ENCODE data around the gene PLCL2. TPM values are rescaled to one million over a fixed set of nuclear protein-coding genes. Genes with fewer than 3 reads are reported as not detected.
"Not testable (repeated sequence)": the region's sequence is repeated elsewhere in the genome, so short reads cannot be mapped to it uniquely, and the experiment has no call there.

PLCL2 gene
- polyA plus RNA-seq, 2 of the 4 experiments (the other 2 are of a cell fraction), result 2.1 to 3.0 TPM

DNA sequence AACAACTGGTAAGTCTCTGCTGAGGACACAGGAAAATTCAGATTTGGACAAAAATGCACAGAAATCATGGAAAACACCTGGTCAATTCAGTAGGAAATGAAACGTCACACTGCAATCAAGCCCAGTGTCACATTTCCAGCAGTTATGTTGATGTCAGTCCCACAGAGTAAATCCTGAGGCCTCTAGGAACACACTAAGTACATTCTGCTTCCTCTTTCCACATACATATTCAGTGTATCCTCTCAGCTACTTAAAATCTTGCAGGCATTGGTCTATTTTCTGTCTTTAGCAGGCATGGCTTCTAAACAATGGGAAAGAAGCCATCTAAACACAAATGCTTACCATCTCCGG lies 207.8 kb downstream of the PLCL2 start:
- FAIRE-seq (no peak), ATAC-seq (no peak; a peak in 1 of 6 replicates), DNase-seq (ENCODE audit: low read depth in 1 of 2, low spot score in 1 of 2) (no peak)
- H3K4me3 ChIP-seq, result no peak overlapping the region
- ChIA-PET POLR2A (no interaction called here), CTCF (no interaction called here)
- TF ChIP-seq KDM5A (IDR thresholded peaks at IDR 0.05), result no peak
- no peak for TF ChIP-seq CEBPB (IDR thresholded peaks at IDR 0.05)
- no peak overlapping the region for H3K27ac ChIP-seq
- no peak overlapping the region for H3K4me2 ChIP-seq
- H3K9me3 ChIP-seq, result no peaks in the 10 kb centered on the region
- 92% methylated on average over 2 of the region's 2 CpGs for WGBS (ENCODE audit: missing lambda C conversion rate)
- no peaks in the 10 kb centered on the region for H3K4me1 ChIP-seq

GRCh38 chr3:17094551-17094950 lies 209.8 kb downstream of the PLCL2 start:
- H3K4me2 ChIP-seq, result no peak overlapping the region
- H3K4me1 ChIP-seq, result no peaks in the 10 kb centered on the region
- peak in 1 of 2 experiments; percentile 62; a peak in 4 of 6 replicates for ATAC-seq
- ChIA-PET POLR2A (no interaction called here), CTCF (no interaction called here)
- no peak overlapping the region for H3K4me3 ChIP-seq
- TF ChIP-seq, protein P1, sequence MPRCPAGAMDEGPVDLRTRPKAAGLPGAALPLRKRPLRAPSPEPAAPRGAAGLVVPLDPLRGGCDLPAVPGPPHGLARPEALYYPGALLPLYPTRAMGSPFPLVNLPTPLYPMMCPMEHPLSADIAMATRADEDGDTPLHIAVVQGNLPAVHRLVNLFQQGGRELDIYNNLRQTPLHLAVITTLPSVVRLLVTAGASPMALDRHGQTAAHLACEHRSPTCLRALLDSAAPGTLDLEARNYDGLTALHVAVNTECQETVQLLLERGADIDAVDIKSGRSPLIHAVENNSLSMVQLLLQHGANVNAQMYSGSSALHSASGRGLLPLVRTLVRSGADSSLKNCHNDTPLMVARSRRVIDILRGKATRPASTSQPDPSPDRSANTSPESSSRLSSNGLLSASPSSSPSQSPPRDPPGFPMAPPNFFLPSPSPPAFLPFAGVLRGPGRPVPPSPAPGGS (IDR thresholded peaks at IDR 0.05), result no peak
- no peak for TF ChIP-seq HOXB5 (CRISPR knock-in tag; IDR thresholded peaks at IDR 0.05)
- TF ChIP-seq JUN (IDR thresholded peaks at IDR 0.05), result no peak
- TF ChIP-seq USF2 (IDR thresholded peaks at IDR 0.05), result no peak
- TF ChIP-seq JUNB (IDR thresholded peaks at IDR 0.05), result no peak
- no peak for TF ChIP-seq RAD21 (conservative IDR thresholded peaks at IDR 0.05 in 1 of 2, IDR thresholded peaks at IDR 0.05 in 1 of 2)
- no peak for TF ChIP-seq ZSCAN20 (CRISPR knock-in tag; IDR thresholded peaks at IDR 0.05)
- no peak for TF ChIP-seq ZFP36 (IDR thresholded peaks at IDR 0.05; ENCODE audit: borderline replicate concordance, partially characterized antibody)
- TF ChIP-seq FOSL2 (IDR thresholded peaks at IDR 0.05), result no peak
- no peak for TF ChIP-seq FOSL2 (CRISPR knock-in tag; IDR thresholded peaks at IDR 0.05)
- no peak for TF ChIP-seq SREBF2 (IDR thresholded peaks at IDR 0.05)
- TF ChIP-seq, protein P2, sequence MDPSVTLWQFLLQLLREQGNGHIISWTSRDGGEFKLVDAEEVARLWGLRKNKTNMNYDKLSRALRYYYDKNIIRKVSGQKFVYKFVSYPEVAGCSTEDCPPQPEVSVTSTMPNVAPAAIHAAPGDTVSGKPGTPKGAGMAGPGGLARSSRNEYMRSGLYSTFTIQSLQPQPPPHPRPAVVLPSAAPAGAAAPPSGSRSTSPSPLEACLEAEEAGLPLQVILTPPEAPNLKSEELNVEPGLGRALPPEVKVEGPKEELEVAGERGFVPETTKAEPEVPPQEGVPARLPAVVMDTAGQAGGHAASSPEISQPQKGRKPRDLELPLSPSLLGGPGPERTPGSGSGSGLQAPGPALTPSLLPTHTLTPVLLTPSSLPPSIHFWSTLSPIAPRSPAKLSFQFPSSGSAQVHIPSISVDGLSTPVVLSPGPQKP (IDR thresholded peaks at IDR 0.05; ENCODE audit: low read depth, low read length), result no peak
- no peak for TF ChIP-seq MYC (IDR thresholded peaks at IDR 0.05; ENCODE audit: borderline replicate concordance, low read length)
- no peak overlapping the region for H3K27ac ChIP-seq
- FAIRE-seq, result no peak
- H3K9me3 ChIP-seq, result no peaks in the 10 kb centered on the region
- DNase-seq (ENCODE audit: low read depth in 1 of 2, low spot score in 1 of 2), result no peak
- WGBS (ENCODE audit: missing lambda C conversion rate), result 61% methylated on average over 6 of the region's 6 CpGs

DNA sequence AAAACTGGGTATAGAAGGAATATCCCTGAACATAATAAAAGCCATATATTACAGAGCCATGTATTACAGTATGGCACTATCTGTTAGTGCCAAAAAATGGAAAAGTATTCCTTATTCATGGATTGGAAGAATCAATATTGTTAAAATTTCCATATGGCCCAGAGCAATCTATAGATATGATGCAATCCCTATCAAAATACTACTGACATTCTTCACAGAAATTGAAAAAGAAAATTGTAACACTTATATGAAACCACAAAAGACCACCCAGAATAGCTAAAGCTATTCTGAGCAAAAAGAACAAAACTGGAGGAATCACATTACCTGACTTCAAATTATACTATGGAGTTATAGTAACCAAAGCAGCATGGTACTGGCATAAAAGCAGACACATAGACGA lies 218.8 kb downstream of the PLCL2 start:
- H3K27ac ChIP-seq, result no peak overlapping the region
- H3K4me1 ChIP-seq, result no peaks in the 10 kb centered on the region
- no peak for TF ChIP-seq POLR2A (IDR thresholded peaks at IDR 0.05; ENCODE audit: low read length)
- TF ChIP-seq EHMT2 (IDR thresholded peaks at IDR 0.05; ENCODE audit: low read depth), result no peak
- ChIA-PET CTCF (no interaction called here), POLR2A (no interaction called here)
- ATAC-seq, result no peak
- no peak overlapping the region for H3K4me2 ChIP-seq
- H3K4me3 ChIP-seq, result no peak overlapping the region
- no peak for DNase-seq (ENCODE audit: low read depth in 1 of 2, low spot score in 1 of 2)
- H3K9me3 ChIP-seq, result no peaks in the 10 kb centered on the region
- no peak for FAIRE-seq
- 14% methylated on average over 1 of the region's 1 CpG for WGBS (ENCODE audit: missing lambda C conversion rate)

GRCh38 chr3:17106801-17107200 lies 222.0 kb downstream of the PLCL2 start:
- POLR2A ChIA-PET; ATAC-seq; H3K27ac ChIP-seq; FAIRE-seq; DNase-seq (ENCODE audit: low read depth in 1 of 2, low spot score in 1 of 2); H3K9me3 ChIP-seq; H3K4me2 ChIP-seq; H3K4me1 ChIP-seq; H3K4me3 ChIP-seq: not testable (repeated sequence)
- CTCF ChIA-PET, result interaction anchor here (0.7 kb wide), 1 partner anchor 53 kb away, joined by 3 read pairs; no protein-coding TSS in a partner anchor
- 85% methylated on average over 5 of the region's 5 CpGs for WGBS (ENCODE audit: missing lambda C conversion rate)
